Mesothelial cell of epicardium (in vitro differentiated cells): ENCODE measurements around the gene NENF. TPM values are rescaled to one million over a fixed set of nuclear protein-coding genes. Genes with fewer than 3 reads are reported as not detected.
"Not testable (repeated sequence)": the region's sequence is repeated elsewhere in the genome, so short reads cannot be mapped to it uniquely, and the experiment has no call there.

Experiments used
- DNase-seq, 2 experiments: peaks; one replicate each; pipeline ENCODE4 v3.0.0; 2021; ENCODE audit warnings: low spot score in 2 of 2; ENCODE audit not compliant: unreplicated experiment in 2 of 2
- H3K27ac Mint-ChIP-seq: 2 replicates; pipeline ENCODE4 v1.8.0; 2021; ENCODE audit warnings: mixed read lengths
- H3K27me3 Mint-ChIP-seq: 2 replicates; pipeline ENCODE4 v1.8.0; 2021; ENCODE audit warnings: low read depth, mixed read lengths
- H3K36me3 Mint-ChIP-seq: 2 replicates; pipeline ENCODE4 v1.8.0; 2021; ENCODE audit warnings: mixed read lengths
- H3K4me1 Mint-ChIP-seq: 2 replicates; pipeline ENCODE4 v1.8.0; 2021; ENCODE audit warnings: mixed read lengths
- H3K4me3 Mint-ChIP-seq: 2 replicates; pipeline ENCODE4 v1.8.0; 2021; ENCODE audit warnings: mild to moderate bottlenecking, moderate library complexity, mixed read lengths
- H3K9me3 Mint-ChIP-seq: 2 replicates; pipeline ENCODE4 v1.8.0; 2021; ENCODE audit warnings: mixed read lengths
- total RNA-seq: library from RNA; stranded (reverse); gene quantifications from 3 replicates; pipeline ENCODE4 v1.2.1, GENCODE V29; 2021
- TF ChIP-seq, protein P1 (sequence below): fragments of 200-600 bp; sonication (generic); IDR thresholded peaks from one replicate; pipeline ENCODE4 v1.5.0; 2021; ENCODE audit warnings: antibody characterized with exemption; ENCODE audit not compliant: unreplicated experiment

NENF gene
- total RNA-seq, 1 donor from 2014 or later = 39.3 TPM

DNA sequence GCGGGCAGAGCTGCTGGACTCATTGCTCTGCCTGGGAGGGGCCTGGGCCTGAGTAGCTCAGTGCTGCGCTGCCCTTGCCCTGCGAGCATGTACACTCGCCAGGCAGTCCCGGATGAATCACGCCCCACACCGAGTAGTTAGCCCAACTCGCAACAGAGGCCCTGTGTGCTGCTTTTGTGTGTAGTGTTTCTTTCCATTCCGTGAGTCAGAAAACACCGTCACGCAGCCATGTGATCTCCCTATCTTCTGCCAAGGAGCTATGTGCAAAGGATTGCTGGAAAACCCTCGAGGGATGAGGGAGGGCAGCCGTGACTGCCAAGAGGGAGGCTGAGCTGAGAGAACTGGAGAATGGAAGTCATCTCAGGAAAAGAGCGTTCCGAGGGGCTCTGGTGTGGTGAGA lies 37.3 kb downstream of the NENF start:
- Mint-ChIP-seq H3K9me3 (no peaks in the 10 kb centered on the region), H3K4me1 (peaks cover 36% of the 10 kb centered on the region), H3K27me3 (no peaks in the 10 kb centered on the region), H3K27ac (peak overlapping the region; percentile 73), H3K4me3 (no peak overlapping the region), H3K36me3 (no peaks in the 10 kb centered on the region)
- TF ChIP-seq, protein P1, sequence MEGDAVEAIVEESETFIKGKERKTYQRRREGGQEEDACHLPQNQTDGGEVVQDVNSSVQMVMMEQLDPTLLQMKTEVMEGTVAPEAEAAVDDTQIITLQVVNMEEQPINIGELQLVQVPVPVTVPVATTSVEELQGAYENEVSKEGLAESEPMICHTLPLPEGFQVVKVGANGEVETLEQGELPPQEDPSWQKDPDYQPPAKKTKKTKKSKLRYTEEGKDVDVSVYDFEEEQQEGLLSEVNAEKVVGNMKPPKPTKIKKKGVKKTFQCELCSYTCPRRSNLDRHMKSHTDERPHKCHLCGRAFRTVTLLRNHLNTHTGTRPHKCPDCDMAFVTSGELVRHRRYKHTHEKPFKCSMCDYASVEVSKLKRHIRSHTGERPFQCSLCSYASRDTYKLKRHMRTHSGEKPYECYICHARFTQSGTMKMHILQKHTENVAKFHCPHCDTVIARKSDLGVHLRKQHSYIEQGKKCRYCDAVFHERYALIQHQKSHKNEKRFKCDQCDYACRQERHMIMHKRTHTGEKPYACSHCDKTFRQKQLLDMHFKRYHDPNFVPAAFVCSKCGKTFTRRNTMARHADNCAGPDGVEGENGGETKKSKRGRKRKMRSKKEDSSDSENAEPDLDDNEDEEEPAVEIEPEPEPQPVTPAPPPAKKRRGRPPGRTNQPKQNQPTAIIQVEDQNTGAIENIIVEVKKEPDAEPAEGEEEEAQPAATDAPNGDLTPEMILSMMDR = no peak
- DNase-seq = no peak

DNA sequence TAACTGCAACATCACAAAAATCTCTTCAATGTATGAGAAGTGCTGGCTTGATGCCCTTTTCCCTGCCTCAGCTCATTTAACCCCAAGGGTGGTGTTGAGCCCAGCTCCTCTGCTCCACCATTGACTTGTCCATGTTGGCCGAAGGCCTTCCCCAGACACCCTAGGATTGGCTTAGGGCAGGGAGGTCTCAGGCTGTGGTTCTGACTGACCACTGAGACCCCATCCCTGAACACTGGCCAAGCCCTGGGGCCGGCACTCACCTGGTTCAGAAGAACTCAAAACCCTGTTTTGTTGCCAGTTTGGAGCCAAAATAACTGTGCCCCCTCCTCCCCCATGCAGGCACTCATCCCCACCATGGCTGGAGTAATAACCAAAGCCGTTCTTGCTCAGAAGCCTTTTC lies 38.6 kb downstream of the NENF start:
- TF ChIP-seq, protein P1 = no peak
- no peak for DNase-seq
- no peak overlapping the region for H3K27ac Mint-ChIP-seq
- no peaks in the 10 kb centered on the region for H3K27me3 Mint-ChIP-seq
- no peaks in the 10 kb centered on the region for H3K36me3 Mint-ChIP-seq
- H3K4me3 Mint-ChIP-seq = no peak overlapping the region
- H3K4me1 Mint-ChIP-seq = peaks cover 27% of the 10 kb centered on the region
- no peaks in the 10 kb centered on the region for H3K9me3 Mint-ChIP-seq

DNA sequence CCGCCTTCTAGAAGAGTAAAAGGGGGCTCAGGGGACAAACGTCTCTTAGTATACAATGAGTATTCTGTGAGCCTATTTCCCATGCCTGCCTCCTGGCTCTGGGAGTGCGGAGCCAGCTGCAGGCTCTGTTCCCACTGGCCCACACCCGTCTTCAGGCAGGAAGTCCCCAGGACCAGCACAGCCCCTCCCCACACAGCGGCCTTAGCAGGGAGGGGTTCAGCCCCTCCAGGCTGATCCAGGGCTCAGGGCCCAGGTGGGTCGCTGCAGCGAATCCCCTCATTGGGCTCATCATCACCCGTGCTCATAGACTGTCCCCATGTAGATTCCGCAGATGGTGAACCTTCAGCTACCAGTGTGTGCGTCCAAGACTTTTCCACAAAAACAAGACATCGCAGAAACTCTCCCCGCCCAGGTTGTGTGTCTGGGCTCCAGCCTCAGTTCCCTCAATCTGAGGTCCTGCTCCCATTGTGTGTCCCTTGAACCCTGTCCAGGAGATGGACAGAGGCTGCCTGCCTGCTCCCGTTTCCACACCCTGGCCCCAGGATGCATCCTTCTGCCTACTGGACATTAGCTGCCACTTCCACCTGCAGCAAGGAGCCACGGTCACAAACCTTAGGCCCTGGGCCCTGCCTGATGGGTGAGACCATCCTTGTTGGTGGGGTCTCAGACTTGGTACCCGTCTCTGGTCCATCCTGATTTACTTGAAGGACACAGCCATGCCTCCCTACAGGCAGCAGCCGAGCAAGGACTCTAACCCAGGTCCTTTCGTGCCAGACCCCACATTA lies 39.4 kb downstream of the NENF start:
- peaks cover 19% of the 10 kb centered on the region for H3K4me1 Mint-ChIP-seq
- H3K27ac Mint-ChIP-seq = no peak overlapping the region
- TF ChIP-seq, protein P1 = no peak
- no peaks in the 10 kb centered on the region for H3K36me3 Mint-ChIP-seq
- no peaks in the 10 kb centered on the region for H3K9me3 Mint-ChIP-seq
- no peaks in the 10 kb centered on the region for H3K27me3 Mint-ChIP-seq
- H3K4me3 Mint-ChIP-seq = no peak overlapping the region
- DNase-seq = no peak

DNA sequence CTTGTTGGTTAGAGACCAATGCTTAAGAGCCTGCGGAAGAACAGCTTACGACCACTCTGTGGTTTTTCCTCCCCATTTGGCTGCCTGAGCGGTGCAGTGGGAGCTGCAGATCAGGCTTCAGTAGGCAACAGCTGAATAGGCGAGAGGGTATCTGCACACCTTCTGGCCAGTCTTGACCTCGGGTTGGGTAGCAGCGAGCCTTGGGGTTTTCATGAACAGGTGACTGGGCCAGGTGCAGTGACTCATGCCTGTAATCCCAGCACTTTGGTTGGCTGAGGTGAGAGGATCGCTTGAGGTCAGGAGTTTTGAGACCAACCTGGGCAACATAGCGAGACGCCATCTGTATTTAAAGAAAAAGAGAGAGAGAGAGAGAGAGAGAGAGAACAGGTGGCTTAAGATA lies 41.0 kb downstream of the NENF start:
- H3K4me3 Mint-ChIP-seq = no peak overlapping the region
- no peaks in the 10 kb centered on the region for H3K9me3 Mint-ChIP-seq
- TF ChIP-seq, protein P1 = no peak
- no peaks in the 10 kb centered on the region for H3K36me3 Mint-ChIP-seq
- H3K4me1 Mint-ChIP-seq = peaks cover 12% of the 10 kb centered on the region
- no peak for DNase-seq
- no peak overlapping the region for H3K27ac Mint-ChIP-seq
- H3K27me3 Mint-ChIP-seq = no peaks in the 10 kb centered on the region

DNA sequence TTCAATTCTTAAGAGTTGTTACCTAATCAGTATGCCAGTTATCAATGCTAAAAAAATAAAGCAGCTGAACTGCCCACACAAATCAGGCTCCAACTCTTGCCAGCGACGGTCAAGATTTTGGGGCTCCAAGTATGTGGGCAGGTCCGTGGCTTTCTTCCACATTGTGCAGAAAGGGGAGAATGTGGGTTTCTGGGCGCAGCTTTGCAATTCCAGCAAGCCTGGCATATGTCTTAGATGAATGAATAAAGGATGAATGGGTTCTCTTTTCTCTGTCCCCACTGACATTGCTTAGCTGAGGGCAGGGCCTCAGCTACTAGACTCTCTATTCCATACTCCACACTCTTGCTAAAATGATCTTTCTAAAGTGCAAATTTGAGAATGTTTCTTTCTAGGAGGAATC lies 42.4 kb downstream of the NENF start:
- Mint-ChIP-seq H3K4me1 (peaks cover 7% of the 10 kb centered on the region), H3K4me3 (no peak overlapping the region), H3K9me3 (no peaks in the 10 kb centered on the region), H3K36me3 (no peaks in the 10 kb centered on the region), H3K27ac (no peak overlapping the region), H3K27me3 (no peaks in the 10 kb centered on the region)
- TF ChIP-seq, protein P1 = no peak
- DNase-seq = no peak

DNA sequence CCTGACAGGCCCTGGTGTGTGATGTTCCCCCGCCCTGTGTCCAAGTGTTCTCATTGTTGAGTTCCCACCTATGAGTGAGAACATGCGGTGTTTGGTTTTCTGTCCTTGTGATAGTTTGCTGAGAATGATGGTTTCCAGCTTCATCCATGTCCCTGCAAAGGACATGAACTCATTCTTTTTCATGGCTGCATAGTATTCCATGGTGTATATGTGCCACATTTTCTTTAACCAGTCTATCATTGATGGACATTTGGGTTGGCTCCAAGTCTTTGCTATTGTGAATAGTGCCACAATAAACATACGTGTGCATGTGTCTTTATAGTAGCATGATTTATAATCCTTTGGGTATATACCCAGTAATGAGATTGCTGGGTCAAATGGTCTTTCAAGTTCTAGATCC lies 43.1 kb downstream of the NENF start:
- H3K36me3 Mint-ChIP-seq, H3K27ac Mint-ChIP-seq, DNase-seq: not testable (repeated sequence)

More for the DNA sequence above, 43.1 kb downstream of the NENF start:
- not testable (repeated sequence) for H3K4me1 Mint-ChIP-seq, H3K4me3 Mint-ChIP-seq, H3K27me3 Mint-ChIP-seq, H3K9me3 Mint-ChIP-seq
